GM19455 (cell line): Measurements from ENCODE around the gene SLC9A8.
"Not testable (repeated sequence)": the region's sequence is repeated elsewhere in the genome, so short reads cannot be mapped to it uniquely, and the experiment has no call there.

Experiments used
- ATAC-seq: cut with Tn5 transposase; IDR thresholded peaks from one replicate; pipeline ENCODE4 v1.9.1; 2021; ENCODE audit not compliant: unreplicated experiment

SLC9A8 gene, protein sequence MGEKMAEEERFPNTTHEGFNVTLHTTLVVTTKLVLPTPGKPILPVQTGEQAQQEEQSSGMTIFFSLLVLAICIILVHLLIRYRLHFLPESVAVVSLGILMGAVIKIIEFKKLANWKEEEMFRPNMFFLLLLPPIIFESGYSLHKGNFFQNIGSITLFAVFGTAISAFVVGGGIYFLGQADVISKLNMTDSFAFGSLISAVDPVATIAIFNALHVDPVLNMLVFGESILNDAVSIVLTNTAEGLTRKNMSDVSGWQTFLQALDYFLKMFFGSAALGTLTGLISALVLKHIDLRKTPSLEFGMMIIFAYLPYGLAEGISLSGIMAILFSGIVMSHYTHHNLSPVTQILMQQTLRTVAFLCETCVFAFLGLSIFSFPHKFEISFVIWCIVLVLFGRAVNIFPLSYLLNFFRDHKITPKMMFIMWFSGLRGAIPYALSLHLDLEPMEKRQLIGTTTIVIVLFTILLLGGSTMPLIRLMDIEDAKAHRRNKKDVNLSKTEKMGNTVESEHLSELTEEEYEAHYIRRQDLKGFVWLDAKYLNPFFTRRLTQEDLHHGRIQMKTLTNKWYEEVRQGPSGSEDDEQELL

DNA sequence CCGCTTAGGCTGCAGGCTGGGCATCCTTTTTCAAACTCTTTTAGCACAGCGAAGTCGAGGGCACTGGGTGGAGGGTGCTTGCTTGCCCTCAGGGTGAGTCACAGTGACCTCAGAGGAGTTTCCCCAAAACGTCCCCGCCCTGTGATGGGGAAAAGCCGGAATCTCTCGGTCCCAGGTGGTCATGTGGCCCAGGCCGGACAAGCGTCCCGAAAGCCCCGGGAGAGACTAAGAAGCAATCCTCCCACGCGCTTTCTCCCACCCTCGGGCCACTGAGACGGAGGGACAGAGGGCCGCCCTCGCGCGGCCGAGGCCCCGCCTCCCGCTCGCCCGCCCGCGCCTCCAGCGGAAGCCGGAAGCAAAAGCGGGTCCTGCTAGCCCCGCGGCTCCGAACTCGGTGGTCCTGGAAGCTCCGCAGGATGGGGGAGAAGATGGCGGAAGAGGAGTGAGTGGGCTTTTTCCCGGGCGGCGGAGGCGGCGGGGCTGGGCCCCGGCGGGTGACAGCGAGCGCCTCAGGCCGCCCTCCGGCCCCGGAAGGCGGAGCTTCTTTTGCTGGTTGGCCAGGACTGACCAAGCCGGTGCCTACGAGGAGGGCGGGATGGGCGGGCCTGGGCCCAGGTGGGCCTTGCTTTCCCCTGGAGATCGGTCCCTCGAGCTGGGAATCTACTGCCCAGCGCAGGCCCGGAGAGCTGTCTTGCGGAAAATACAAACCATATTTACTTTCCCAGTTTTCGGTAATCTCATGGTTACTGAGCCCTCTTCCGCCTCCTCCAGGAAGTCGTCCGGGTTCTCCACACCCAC, at the start of gene SLC9A8:
Gene SLC9A8 (plus strand): TSS at position 322 of the 798 bp plus-strand sequence. CDS start 95 bp downstream, at position 417.
- ATAC-seq: peak; percentile 83

DNA sequence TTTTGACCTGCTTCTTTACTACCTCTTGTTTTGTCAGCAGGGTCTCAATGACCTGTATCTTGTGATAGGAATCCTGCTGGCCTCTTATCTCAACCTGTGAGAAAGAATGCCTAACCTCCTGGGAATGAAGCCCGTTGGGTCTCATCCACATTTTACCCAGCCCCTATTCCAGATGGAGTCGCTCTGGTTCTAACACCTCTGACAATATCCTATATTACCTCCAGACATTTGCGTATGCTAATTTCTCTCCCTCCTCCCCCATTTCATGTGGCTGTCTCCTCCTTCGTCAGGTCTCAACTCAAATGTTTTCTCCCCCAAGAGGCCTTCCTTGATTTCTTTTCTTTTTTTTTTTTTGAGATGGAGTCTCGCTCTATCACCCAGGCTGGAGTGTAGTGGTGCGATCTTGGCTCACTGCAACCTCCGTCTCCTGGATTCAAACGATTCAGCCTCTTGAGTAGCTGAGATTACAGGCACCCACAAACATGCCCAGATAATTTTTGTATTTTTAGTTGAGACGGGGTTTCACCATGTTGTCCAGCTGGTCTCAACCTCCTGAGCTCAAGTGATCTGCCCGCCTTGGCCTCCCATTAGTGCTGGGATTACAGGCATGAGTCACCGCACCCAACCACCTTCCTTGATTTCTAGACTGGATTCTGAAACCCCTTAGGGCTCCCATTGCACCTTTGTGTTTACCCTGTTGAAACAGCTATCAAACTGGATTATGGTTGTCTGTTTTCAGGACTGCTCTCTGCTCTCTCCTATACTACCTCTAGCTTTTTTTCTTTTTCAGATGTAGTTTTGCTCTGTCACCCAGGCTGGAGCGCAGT, 49.5 kb upstream of the SLC9A8 start:
- no peak for ATAC-seq

DNA sequence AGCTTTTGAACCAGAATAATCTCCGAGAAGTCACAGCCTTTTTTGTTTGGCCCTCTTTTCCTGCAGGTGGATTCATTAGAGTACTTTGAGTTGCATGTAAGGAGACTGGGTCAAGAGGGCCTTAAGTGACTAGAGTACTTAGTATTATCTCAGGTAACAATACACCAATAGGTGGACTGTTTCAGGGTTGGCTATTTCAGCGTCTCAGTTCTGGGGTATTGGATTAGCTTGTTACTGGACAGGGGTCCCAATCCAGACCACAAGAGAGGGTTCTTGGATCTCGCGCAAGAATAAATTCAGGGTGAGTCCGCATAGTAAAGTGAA, 47.3 kb upstream of the SLC9A8 start:
- ATAC-seq: no peak

DNA sequence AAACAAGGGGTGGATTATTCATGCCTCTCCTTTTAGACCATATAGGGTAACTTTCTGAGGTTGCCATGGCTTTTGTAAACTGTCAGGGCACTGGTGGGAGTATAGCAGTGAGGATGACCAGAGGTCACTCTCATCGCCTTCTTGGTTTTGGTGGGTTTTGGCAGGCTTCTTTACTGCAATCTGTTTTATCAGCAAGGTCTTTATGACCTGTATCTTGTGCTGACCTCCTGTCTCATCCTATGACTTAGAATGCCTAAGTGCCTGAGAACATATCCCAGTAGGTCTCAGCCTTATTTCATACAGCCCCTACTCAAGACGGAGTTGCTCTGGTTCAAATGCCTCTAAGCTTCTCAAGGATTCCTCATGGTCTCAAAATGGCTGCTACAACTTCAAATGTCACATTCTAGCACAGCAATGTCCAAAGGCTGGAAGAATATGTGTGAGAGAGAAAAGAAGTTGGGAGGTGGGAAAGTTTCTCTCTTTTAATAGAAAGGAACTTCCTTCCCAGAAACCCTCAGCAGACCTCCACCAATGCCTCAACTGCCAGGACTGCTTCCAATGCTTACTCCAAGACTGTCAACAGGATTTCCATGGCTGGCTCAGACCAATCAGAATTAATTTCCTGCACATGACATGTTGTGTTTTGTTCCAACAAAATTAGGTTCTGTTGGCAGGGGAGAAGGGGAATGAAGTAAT, 46.6 kb upstream of the SLC9A8 start:
- ATAC-seq: no peak

DNA sequence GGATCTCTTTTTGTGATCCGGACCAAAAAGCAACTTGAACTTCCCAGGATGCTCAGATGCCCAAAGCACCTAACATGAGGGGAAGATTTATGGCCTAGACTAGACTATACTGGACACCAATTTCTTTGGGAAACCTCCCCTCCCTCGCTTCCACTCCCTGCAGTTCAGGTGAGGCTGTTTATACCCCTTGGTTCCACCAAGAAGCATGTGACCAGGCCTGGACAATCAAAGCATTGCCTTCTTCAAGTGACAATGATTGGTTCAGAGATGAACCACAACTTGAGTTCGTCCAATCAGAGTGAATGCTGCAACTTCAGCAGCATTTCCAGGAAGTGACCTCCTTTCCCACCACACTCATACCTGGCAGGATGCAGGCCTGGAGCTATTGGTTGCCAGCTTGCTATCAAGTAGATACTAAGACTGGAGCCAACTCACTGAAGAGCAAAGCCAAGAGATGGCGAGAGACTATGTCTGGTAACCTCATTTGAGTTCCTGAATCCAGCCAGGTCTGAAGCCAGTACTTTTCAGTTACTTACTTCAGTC, 45.6 kb upstream of the SLC9A8 start:
- no peak for ATAC-seq

DNA sequence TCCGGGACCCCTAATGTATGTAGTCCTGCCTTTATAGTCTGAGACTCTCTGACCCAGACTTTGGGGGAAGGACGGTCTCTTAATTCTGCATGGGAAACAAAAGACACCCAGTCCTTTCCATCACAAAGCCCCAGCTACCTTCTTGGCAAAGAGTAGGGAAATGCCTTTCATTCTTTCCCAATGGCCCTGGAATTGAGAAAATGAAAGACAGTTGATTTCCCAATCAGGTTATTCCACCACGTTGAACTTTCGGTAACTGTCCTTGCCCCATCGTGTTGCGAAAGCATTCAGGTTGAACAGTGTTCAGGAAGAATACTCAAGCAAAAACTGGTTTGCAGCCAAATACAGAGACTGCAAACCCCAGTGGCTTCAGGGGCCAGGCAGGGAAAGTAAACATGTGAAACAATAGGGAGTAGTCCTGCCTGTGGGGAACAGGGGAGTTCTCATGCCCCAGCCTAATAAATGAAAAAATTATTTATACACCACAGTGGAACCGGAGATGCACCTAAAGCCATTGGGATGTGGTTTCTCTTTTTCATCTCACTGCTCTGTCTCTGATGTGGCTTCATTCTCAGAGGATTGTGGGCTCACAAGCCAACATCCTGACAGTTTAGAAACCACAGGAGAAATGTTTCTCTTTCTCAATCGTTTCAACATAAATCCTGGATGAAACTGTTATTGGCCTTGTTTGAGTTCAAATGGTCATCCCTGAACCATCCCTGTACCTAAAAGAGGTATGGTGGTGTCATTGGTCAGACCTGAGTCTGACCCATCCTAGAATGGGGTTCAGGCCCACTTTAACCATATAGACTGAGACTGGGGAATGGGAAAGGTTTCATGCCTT, 44.2 kb upstream of the SLC9A8 start:
- ATAC-seq: no peak

DNA sequence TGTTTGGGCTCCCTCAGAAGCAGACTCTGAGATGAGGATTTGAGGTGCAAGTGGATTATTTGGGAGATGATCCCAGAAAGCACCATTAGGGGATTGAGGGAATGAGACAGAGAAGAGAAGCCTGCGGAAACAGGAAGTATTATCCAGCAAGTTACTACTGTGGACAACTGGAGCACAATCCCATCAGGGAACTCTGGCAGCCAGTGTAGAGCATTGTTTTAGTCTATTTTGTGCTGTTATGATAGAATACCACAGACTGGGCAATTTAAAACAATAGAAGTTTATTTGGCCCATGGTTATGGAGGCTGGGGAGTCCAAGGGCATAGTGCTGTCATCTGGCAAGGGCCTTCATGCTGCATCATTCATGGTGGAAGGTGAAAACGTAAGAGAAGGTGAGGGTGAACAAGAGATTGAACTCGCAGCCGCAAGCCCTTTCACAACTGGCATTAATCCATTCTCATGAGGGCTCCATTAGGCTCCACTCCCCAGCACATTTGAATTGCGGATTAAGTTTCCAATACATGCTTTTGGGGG, 43.5 kb upstream of the SLC9A8 start:
- no peak for ATAC-seq

DNA sequence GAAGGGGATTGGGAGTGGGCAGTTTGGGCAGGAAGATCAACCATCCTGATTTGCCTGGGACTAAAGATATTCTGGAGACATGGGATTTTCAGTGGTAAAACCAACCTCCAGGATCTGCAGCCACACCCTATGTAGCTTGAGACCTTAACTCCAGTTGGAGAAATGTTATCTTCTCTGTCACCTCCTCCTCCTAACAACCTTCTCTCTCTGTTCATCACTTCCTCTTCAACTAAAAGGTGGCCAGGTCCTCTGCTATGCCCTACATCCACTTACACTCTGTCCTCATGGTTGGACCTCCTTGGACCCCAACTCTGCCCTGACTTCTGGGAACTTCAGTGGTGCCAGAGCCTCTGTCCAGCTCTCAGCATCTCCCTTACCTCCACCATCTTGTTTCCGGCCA, 42.0 kb upstream of the SLC9A8 start:
- no peak for ATAC-seq

DNA sequence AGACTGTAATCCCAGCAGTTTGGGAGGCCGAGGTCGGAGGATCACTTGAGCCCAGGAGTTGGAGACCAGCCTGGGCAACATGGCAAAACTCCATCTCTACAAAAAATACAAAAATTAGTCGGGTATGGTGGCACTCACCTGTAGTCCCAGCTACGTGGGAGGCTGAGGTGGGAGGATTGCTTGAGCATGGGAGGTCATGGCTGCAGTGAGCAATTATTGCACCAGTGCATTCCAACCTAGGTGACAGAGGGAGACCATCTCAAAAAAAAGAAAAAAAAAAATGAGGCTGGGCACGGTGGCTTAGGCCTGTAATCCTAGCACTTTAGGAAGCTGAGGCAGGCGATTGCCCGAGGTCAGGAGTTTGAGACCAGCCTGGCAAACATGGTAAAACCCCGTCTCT, 38.4 kb upstream of the SLC9A8 start:
- ATAC-seq: not testable (repeated sequence)

DNA sequence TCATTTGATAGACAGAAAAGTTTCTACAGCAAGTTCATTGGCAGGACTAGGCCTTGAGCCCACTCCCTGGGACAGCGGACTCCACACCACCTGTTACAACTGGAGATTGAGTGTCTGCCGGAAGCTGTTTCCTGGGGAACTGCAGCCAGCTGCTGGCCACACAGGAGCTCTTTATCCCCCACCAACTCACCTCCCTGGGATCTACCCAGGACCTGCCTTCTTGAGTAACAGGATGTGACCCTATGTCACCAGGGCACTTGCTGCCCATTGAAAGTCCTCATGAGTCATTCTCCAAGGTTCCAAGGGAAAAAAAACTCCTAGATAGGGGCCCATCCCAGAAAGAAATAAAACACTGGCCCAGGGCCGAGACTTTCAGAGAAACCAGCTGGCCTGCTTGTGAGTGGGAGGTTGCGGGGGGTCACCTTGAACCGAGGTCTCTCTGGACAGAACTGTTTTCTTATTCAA, 37.4 kb upstream of the SLC9A8 start:
- ATAC-seq: no peak

DNA sequence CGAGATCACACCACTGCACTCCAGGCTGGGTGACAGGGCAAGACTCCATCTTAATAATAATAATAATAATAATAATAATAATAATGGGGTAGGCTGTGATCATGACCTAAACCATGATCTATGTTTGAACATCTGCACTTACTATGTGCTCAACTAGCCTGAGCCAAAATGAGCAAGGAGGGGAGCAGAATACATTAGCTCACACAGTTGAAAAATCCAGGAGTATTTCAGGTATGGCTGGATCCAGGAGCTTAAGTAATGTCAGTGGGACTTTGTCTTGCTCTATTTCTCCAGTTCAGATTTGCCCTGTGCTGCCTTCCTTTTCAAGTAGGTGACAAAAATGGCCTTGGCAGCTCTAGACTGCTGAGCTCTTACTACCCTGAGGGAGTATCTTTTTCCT, 32.7 kb upstream of the SLC9A8 start:
- ATAC-seq: no peak

DNA sequence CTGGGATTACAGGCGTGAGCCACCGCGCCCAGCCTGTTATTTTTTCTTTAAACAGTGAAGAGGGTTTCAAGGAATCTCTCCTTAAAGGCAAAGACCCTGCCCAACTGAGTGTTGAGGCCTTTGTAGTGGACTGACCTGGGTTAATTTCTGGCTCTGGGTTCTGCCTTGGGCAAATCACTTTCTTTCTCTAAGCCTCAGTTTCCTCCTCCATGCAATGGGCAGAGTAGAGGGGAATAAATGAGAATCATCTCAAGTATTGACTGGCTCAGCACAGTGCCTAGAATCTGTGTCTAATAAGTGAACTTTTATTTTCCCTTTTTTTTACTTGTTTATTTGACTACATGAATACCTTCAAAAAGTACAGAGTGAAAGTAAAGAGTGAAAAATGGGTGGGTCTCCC, 31.0 kb upstream of the SLC9A8 start:
- no peak for ATAC-seq

DNA sequence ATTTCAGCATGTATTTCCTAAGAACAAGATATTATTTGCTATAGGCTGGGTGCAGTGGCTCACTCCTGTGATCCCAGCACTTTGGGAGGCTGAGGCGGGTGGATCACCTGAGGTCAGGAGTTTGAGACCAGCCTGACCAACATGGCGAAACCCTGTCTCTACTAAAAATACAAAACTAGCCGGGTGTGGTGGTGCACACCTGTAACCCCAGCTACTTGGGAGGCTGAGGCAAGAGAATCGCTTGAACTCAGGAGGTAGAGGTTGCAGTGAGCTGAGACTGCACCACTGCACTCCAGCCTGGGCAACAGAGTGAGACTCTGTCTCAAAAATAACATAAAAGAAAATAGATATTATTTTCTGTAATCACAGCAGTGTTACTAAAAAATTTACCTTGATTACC, 30.2 kb upstream of the SLC9A8 start:
- not testable (repeated sequence) for ATAC-seq

DNA sequence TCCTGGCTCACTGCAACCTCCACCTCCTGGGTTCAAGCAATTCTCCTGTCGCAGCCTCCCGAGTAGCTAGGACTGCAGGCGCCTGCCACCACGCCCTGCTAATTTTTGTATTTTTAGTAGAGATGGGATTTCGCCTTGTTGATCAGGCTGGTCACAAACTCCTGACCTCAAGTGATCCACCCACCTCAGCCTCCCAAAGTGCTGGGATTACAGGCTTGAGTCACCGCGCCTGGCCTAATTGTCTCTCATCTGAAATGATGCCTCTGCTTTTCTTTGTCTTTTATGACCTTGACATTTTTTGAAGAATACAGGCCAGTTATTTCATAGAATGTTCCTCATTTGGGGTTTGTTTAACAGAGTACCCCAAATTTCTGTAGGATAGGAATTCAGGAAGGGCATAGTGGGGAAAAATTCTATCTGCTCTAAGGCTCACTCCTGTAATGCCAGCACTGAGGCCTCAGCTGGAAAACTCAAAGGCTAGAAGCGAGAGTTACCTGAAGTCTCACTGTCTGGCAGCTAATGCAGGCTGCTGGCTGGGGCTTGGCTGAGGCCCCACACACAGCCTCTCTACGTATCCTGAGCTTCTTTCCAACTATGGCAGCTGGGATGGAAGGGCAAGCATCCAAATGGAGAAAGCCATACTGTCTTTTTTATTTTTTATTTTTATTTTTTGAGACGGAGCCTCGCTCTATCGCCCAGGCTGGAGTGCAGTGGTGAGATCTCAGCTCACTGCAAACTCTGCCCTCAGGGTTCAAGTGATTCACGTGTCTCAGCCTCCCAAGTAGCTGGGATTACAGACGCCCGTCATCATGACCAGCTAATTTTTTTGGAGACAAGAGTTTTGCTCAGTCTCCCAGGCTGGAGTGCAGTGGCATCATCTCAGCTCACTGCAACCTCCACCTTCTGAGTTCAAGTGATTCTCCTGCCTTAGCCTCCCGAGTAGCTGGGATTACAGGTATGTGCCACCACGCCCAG, 29.3 kb upstream of the SLC9A8 start:
- not testable (repeated sequence) for ATAC-seq

DNA sequence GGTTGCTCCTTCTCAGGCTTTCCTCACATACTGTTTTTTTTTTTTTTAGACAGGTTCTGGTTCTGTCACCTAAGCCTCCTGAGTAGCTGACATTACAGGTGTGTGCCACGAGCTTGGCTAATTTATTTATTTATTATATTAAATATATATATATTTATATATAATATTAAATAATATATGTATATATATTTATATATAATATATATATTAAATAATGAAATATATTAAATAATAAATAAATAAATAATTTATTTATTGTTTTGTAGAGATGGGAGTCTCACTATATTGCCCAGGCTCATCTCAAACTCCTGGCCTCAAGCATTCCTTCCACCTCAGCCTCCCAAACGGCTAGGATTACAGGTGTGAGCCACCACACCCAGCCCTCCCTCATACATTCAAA, 28.3 kb upstream of the SLC9A8 start:
- ATAC-seq: no peak

DNA sequence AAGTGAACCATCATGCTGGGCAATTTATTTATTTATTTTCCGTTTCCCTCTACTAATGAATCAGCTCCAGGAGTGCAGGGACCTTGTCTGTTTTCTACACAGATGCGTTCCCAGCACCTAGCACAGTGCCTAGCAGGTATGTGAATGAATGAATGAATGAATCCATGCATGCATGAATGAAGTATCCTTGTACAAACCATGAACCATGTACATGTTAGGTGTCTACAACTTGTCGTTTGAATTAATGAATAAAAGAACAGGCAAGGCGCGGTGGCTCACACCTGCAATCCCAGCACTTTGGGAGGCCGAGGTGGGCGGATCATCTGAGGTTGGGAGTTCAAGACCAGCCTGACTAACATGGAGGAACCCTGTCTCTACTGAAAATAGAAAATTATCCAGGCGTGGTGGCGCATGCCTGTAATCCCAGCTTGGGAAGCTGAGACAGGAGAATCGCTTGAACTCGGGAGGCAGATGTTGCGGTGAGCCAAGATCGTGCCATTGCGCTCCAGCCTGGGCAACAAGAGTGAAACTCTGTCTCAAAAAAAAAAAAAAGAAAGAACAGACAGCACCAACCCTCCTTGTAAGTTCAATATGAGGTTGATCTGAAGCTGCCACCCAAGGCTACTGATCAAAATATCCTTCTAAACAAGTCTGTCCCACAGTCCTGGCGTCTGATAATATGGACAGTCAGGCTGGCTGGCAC, 27.3 kb upstream of the SLC9A8 start:
- ATAC-seq: peak; percentile 32

DNA sequence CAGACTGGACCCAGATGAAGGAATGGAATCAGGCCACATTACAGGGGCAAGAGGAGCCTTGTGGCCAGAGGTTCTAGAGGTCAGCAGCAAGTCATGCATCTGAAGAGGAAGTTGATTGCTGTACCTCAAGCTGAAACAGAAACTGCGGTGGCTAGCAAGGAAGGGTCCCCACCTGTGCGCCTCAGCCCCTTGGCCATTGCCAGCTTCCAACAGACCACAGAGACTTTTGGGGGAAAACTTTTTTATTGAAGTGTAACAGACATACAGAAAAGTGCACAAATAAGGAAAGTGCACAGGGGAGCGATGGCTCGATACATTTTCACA, 26.8 kb upstream of the SLC9A8 start:
- peak; percentile 86 for ATAC-seq
